GM21367 (cell line): ENCODE measurements around the gene CHST8.

ENCODE experiments used
- ATAC-seq: cut with Tn5 transposase; IDR thresholded peaks from one replicate; pipeline ENCODE4 v1.9.1; 2021; ENCODE audit not compliant: unreplicated experiment

CHST8 gene

DNA sequence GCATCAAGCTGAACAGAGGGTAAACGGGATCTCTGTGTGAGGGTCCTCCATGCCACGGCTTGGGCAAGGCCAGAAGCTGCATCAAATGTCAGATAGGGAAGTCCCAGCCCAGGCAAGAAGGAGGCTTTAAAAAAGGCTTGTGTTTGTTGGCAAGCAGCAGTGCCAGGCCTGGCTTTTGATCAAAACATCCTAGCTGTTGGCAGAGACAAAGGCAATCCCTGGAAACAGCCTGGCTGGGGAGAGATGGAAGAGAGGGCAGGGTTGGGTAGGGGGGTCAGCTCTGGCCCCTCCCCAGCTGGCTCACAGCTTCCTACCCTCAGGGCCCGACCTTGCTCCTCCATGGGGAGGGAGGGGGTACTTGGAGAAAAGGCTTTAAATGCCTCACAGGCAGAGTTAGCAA, 113.2 kb downstream of the CHST8 start:
- no peak for ATAC-seq

DNA sequence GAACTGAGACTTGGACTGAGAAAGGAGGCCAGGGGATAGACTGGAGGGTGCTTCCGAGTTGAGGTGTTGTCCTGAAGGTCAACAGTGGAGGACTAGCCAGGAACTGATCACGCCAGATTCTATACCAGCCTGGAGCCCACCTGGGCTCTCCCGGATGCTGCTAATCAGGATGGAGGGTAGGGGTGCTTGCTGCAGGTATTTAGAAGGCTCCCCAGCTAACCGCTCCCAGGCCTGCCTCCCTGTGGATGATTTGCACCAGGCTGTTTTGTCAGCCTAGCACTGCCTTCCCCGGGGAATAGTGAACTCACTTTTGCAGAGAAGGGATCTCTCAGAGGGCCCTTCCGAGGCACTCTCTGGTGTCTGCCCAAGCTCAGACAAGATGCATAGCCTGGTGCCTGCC, 114.4 kb downstream of the CHST8 start:
- no peak for ATAC-seq

DNA sequence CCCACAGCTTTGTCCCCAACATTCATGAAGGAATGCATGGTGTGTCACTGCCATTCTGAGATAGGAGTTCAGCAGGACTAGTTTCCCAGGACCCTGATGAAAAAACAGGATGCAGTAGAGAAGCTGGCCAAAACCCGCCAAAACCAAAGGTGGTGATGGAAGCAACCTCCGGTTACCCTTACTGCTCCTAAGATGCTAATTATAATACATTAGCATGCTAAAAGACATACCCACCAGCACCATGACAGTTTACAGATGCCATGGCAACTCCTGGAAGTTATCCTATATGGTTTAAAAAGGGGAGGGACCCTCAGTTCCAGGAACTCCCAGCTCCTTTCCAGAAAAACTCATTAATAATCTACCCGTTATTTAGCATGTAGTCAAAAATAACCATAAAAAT, 115.0 kb downstream of the CHST8 start:
- no peak for ATAC-seq

DNA sequence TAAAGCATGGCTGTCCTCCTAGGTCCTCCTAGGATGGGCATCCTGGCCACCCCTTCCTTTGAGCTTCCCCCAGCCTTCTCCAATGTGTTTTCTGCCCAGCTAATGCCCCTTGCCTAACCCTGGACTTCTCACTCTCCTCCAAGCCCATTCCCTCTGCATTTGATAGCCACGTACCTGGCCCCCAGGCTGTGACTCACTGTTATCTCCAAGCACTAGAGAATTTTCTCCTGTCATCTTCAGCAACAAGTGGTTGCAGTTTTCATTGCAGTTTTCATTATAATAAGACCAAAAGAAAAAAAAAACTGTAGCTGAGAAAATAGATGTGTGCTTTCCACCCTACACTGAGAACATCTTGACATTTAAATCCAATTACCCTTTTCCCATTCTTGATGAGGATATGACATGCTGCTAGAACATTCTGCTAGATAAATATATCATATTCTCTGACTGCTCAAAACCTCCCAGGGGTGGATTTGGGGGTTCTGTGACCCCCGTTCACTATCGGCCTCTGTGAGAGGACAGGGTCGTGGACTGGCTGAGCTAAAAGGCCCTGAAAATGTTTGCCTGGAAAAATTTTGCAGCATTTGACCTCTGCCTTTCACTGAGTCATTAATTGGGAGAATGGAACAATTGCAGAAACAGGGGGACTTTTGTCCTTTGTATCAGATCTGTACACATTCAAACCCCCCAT, 116.1 kb downstream of the CHST8 start:
- ATAC-seq, result no peak

DNA sequence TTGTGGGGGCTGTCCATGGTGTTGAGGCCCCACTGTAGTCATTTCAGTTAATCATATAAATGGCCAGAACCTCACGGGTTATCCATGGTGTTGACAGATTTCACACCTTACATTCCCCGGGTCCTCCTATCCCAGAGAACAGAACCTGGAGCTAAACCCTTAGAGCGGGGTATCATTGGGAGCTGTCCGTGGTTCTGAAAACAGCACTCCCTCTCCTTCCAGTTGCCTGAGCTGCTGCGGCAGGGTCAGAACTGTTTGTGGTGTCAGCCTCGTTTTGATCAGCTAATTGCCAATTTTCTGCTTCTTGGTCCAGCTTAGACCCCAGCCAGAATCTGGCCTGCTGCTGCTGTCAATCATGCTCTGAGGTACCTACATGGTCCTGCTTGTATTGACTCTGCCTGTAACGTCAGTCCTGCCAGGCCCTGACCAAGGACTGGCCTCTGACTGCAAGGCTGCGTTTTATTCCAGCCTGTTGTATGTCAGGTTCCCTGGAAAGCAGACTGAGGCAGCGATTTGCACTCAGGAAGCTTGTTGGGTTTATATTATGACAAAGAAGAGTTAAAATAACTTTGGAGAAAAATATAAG, 119.2 kb downstream of the CHST8 start:
- ATAC-seq, result no peak

DNA sequence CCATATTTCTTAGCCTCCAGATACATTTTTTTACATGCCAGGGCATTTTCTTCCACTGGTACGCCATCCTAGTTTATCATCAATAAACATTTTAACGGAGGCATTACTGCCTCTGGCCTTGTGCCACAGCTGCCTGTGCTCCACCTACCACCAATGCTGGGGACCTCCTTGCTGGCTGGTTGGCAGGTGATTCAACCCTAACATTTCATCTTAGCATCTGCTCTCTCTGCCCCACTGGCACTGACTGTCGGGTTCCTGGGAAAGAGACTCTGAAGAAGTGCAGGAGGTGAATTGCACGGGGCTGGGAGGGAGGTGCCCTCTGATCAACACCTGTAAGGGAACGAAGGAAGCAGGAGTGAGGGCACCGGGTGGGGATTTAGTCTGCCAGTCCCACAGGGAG, 123.5 kb downstream of the CHST8 start:
- ATAC-seq, result no peak

DNA sequence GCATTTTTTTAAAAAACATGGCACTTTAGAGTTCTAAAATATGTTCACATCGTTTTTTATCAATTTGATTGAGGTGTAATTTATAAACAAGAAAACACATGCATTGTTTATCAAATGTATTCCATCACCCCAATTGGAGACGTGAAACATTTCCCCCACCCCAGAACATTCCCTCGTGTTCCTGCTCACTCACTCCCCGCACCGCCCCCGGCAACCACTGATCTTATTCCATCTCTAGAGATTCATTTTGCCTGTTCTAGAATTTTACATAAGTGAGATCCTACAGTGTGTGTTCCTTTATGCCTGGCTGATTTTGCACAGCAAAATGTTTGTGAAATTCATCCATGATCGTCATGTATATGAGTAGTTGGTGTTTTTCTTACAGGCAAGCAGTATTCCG, 124.4 kb downstream of the CHST8 start:
- ATAC-seq, result no peak

DNA sequence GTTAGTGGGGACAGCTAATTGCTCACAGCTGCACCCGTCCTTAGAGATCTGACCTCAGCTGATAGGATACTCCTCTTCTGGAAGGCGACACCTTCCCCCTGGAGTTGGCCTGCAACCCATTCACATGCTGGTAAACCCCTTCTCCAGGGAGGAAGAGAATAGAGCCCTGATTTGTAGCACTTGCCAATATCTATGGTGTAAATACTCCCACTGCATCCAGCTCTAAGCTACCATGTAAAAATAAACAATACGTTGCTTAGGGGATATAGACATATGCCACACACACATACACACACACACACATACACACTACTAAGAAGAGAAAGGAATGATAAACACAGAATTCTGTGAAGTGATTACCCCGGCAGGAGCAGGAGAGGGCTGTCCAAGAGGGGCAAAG, 125.5 kb downstream of the CHST8 start:
- no peak for ATAC-seq

DNA sequence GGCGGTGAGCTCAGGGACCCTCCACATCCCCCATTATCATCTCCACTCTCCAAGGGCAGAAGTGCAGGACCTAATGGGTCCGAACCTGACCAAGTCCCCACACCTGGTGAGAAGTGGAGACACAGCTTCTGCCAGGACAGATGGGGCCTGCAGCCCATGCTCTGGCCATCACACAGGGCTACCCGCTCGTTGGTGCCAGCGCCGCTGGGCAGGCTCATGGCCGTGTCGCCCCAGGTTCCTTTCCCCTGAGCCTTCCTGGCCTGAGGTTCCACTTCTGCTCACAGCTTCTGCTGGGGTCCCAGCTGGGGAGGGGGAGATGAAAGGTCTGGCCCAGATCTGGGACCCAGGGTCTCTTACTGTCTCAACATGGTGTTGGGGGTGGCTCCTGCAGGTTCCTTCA, 126.5 kb downstream of the CHST8 start:
- ATAC-seq, result no peak

DNA sequence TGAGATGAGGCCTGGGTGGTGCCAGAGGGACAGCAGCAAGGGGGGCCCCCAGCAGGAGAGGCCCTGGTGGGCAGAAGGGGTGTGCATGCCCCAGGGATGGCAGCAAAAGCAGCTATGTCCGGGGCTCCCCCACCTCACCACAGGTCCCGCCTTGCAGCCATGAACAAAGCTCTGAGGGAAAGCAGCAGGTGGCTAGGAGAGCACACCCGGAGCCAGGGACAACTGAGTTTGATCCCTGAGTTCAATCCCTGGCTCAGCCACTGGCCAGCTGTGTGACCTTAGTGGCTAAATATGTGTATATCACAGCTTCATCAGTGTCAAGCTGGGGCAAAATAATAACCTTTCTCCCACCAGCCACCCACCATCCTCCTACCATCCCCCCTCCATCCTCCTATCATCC, 127.3 kb downstream of the CHST8 start:
- no peak for ATAC-seq

DNA sequence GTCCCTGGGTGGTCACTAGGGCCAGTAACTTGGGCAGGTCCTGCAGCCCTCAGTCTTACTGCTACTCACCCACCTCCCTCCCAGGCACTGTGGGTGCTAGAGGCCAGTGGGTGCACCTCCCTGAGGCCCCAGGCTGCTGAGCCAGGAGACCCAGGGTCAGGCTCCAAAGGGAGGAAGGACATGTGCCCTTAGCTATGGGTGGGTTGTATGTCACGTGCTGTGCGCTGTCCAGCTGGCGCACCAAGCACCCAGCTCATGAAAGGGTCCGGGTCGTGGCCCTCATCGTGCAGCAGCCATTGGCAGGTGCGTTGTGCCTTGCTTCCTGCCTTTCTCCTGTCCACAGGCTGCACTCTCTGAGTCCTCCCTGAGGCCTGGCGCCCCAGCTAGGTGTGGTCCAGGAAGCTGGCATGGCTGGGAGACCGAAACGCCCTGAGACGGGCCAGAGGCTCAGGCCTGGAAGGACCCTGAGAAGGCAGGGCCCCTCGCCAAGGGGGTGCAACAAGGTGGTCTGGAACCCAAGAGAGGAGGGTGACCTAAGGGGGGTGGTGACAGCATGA, 127.9 kb downstream of the CHST8 start:
- ATAC-seq, result no peak

DNA sequence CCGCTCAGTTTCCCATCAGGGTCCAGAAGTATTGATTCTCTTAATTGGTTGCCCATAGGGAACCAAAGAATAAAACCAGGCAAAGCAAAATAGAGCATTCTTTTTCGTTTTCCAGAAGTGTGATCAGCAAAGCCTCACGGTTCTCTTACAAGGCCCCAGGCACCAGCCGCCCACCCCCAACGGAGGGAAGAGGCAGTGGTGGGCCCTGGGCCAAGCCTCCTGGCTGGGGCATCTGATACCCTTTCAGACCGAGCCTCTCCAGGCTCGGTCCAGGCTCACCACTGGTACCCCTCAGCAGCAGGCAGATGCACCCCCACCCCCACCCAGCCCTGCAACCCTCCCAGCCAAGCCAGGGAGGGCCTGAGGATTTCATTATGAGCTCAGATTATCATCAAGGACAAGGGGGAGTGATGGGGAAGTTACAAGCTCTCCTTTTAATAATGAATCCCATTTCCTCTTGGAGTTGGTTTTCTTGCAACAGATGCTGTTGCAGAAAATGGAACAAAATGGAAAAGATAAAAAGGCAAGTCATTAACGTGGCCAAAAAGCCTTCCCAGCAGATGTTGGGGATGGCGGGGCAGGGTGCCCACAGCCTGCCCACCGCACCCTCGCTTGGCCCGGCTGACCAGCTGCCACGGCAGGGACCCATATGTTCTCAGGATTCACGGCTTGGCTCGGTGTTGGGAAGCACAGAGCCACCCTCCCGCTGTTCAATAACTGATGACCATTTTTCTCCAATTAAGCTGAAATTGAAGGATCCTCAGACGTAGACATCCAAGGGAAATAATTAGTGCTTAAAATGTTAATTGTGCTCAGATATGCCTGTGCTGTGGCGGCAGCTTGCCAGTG, 129.1 kb downstream of the CHST8 start:
- no peak for ATAC-seq

DNA sequence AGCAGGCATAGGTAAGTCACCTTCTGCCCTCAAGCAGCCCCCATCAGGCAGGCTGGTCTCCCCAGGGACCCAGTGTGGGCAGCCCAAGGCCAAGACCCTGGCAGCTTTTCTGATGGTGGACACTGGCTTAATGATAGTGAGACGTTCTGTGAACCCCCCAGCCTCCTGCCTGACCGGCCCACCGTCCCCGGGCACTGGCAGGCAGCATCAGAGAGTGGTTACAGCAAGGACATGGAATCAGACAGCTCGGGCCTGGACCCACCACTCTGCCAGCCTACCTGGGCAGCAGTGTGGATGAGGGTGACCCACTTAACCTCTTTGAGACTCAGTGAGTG, 129.7 kb downstream of the CHST8 start:
- no peak for ATAC-seq

DNA sequence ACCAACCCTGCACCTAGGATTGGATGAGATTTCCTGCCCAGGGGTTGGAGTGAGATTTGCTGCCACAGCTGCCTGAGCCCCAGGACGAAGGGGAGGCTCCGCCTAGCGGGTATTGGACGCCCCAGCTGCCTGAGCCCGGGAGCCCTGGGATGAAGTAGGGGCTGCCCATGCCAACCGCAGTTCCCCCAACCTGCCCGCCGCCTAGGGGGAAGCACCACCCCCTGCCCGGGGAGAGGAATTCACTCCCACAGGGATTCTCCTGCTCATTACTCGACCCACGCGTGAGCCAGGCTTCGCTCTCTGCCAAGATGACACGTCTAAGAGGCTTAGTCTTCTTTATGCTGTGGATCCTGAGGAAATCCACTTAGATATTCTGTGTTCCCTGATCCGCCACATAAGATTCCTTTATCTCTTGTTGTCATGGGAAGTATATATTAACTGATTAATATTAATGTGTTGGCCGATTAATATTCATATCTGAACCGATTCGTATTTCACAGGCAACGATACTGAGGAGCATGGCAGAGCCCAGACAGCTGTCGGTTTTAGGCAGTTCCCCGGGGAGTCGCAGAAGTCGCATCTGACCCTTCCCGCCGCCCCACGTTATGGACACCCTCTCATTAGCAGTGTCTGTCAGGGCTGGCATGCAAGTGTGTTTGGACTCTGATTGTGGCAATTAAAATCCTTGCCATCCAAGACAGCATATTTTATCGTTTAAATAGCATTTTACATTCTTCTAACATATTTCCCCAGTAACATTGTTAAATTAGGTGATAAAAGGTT, 130.5 kb downstream of the CHST8 start:
- ATAC-seq, result no peak

DNA sequence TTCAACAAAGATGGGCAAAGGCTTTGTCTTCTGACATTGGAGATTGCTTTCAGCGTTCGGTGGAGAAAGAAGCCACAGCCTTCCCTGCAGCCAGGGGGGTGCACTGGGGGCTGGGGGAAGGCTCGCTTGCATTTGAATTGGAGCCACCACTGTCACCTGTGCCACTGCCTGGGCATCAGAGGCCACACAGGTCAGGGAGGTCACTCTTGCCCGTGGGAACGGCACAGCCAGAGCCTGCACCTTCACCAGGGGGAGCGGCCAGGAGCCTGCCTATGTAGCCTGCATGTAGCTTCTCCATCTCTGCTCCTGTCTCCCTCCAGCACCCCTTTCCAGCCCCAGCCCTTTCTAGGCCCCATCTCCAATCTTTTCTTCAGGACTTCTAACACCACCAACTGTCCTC, 131.2 kb downstream of the CHST8 start:
- no peak for ATAC-seq

DNA sequence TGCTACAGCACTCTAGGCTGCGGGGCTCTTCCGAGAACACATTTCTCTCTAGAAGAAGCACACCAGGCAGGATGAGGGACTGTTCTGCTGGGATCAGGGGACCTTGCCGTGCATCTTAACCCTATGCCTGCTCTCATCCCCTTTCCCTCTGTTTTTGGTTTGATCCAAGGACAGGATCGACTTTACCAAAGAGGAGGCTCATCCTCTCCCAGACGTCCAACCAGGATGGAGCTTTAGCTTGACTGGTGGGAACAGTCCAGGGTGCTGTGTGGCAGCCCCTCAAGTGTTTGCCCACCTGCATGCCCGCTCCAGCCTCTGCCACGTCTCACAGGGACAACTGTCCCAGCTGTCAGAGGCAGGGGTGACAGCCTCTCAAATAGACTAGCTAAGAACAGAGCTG, 132.6 kb downstream of the CHST8 start:
- no peak for ATAC-seq

DNA sequence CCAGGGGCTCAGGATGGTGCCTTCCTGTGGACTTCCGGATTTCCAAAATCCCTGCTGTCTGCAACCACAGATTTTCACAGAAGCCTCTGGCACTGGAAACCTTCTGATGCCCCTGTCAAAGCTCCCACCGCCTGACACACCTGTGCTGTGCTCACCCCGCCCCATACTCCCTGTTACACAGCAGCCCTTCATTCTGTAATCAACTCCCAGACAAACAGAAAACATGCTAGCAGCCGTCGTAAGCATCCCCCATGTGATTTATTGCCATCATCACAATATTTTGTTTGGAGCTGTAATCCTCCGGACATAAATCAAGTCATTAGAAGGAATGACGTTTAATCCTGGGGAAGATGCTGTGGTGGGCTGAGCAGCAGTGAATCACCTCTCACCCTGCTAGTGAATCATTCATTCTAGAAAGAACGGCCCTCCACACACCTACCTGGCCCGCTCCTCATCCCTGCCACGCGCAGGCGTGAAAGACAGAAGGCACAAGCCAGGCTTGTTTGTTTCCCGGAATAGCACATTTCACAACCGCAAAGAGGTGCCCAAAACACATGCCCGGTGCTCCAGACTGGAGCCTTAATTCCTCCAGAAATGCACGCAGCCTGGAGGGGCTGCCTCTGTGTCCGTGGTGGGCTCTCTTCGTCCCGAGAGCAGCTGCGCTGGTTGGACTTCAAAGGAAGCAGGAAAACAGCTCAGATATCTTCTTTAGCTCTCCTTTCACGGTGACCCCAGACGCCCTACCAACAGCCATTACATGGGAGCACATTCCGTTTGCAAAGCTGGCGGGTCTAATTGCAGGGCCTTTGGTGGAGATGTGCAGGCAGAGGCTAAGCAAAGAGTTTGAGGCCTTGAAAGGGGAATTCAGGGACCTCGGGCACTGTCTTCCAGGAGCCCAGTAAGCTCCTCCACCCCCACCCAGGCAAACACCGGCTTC, 133.6 kb downstream of the CHST8 start:
- no peak for ATAC-seq

DNA sequence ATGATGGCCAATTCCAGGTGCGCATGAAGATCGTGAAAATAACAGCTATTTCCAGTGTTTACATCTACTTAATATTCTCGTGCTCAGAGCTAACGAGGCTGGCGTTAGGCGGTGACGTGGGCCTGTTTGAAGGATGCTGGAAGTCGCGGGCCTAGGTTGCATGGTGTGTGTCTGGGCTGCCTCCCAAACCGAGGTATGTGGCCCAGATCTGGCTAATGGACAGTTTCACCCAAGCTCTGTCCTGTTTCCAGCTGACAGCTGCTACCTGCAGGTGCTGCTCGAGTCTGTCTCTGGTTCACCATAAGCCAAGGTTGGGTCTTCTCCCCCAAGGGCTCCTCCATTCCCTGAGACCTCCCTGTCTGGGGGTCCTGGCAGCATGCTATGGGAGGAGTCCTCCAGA, 134.4 kb downstream of the CHST8 start:
- ATAC-seq, result no peak

DNA sequence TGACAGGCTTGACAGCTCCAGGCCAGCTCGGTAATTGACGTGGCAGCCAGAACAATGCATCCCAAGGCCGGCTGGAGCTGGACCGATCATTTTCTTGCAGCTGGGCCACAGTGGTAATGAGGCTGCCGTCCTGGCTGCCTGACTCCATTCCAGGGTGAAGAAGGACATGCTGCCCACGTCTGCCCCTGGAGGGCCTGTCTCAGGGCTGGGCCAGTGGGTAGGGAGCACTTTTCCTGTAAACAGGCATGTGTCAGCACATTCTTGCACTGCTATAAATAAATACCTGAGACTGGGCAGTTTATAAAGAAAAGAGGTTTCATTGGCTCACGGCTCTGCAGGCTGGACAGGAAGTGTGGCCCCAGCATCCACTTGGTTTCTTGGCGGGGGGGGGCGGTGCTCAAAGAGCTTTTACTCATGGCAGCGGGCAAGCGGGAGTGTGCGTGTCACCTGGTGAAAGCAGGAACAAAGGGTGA, 136.8 kb downstream of the CHST8 start:
- no peak for ATAC-seq

DNA sequence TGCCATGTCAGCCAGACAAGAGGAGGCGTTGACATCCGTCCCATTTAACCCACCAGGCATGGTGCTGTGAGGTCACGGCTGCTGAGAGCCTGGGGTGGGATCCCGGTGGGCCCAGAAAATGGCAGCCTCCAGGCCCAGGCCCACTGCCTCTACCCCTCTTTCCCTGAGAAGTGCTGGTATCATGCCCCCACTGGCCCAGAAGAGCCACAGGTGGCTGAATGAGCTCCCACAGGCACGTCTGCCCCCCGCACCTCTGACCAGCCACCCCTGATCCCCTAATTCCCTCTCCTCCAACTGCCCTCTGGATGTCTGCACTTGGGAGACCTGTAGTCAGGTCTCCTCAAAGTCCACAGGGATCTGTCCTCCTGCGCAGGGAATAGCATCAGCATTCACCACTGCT, 137.6 kb downstream of the CHST8 start:
- ATAC-seq, result no peak
